PFSK-1 (cell line): ENCODE data around the gene PHYHD1.

Experiments
- POLR2AphosphoS5 ChIP-seq: IDR thresholded peaks from 2 replicates; pipeline ENCODE4 v1.6.1; 2012; ENCODE audit warnings: low read depth, mild to moderate bottlenecking, control low read depth, low read length, moderate library complexity
- REST ChIP-seq, 2 experiments: IDR thresholded peaks; 2 replicates each; pipeline versions ENCODE4 v1.6.1 to v1.8.0; 2011 to 2012; ENCODE audit warnings: low read depth in 2 of 2, low read length in 2 of 2, control low read depth in 1 of 2, inconsistent platforms in 1 of 2, mild to moderate bottlenecking in 1 of 2, moderate library complexity in 1 of 2; ENCODE audit not compliant: insufficient read depth in 1 of 2
- SIN3A ChIP-seq: IDR thresholded peaks from 2 replicates; pipeline ENCODE4 v1.6.1; 2012; ENCODE audit warnings: mild to moderate bottlenecking, low read length, moderate library complexity, borderline replicate concordance; ENCODE audit not compliant: insufficient read depth
- TAF1 ChIP-seq: IDR thresholded peaks from 2 replicates; pipeline ENCODE4 v1.6.1; 2012; ENCODE audit warnings: low read length, control low read depth, borderline replicate concordance; ENCODE audit not compliant: insufficient read depth

GRCh38 chr9:128917151-128917849 is 3.5 kb upstream of the PHYHD1 start:
- TF ChIP-seq POLR2AphosphoS5 (no peak), SIN3A (no peak), REST (IDR thresholded peaks at IDR 0.05; ENCODE audit: insufficient read depth in 1 of 2, low read depth in 2 of 2, low read length in 2 of 2) (no peak), TAF1 (no peak)
